IPS DF 19.7 (cell line): ENCODE results near the gene BRD9.
"Not testable (repeated sequence)": the region's sequence is repeated elsewhere in the genome, so short reads cannot be mapped to it uniquely, and the experiment has no call there.

ENCODE experiments used
- DNase-seq: peaks from one replicate; pipeline ENCODE4 v3.0.0-alpha.2; 2013; ENCODE audit warnings: low read depth, low spot score

BRD9 gene

GRCh38 chr5:859391-859790 is 33.2 kb downstream of the BRD9 start:
- no peak for DNase-seq

GRCh38 chr5:858726-859125 is 33.9 kb downstream of the BRD9 start:
- no peak for DNase-seq

GRCh38 chr5:856531-857425 is 35.8 kb downstream of the BRD9 start:
- DNase-seq: no peak

- no peak for DNase-seq
Observed at GRCh38 chr5:855771-856530, 36.6 kb downstream of the BRD9 start.

GRCh38 chr5:854966-855743 is 37.4 kb downstream of the BRD9 start:
- DNase-seq: no peak

GRCh38 chr5:854217-854616 is 38.4 kb downstream of the BRD9 start:
- no peak for DNase-seq

GRCh38 chr5:853416-854090 is 39.0 kb downstream of the BRD9 start:
- DNase-seq: not testable (repeated sequence)

- no peak for DNase-seq
Observed at GRCh38 chr5:852431-853401, 39.9 kb downstream of the BRD9 start.

GRCh38 chr5:852018-852417 is 40.6 kb downstream of the BRD9 start:
- DNase-seq: no peak

GRCh38 chr5:851553-851952 is 41.0 kb downstream of the BRD9 start:
- DNase-seq: no peak

GRCh38 chr5:851076-851475 is 41.5 kb downstream of the BRD9 start:
- DNase-seq: no peak

GRCh38 chr5:850511-851006 is 42.0 kb downstream of the BRD9 start, which contains the start of gene ZDHHC11:
TSS of gene ZDHHC11 (minus strand) at chr5:850986. CDS start at chr5:850602, 384 bp downstream.
- DNase-seq: no peak

GRCh38 chr5:849651-850301 is 42.8 kb downstream of the BRD9 start:
- no peak for DNase-seq

- no peak for DNase-seq
Observed at GRCh38 chr5:848671-849111, 43.9 kb downstream of the BRD9 start.

GRCh38 chr5:847736-848135 is 44.9 kb downstream of the BRD9 start:
- not testable (repeated sequence) for DNase-seq

- DNase-seq: not testable (repeated sequence)
Observed at GRCh38 chr5:847212-847611, 45.4 kb downstream of the BRD9 start.

- DNase-seq: not testable (repeated sequence)
Observed at GRCh38 chr5:846602-847091, 46.0 kb downstream of the BRD9 start.

GRCh38 chr5:845676-846601 is 46.7 kb downstream of the BRD9 start:
- DNase-seq: not testable (repeated sequence)
